Measurements from ENCODE around the gene CELF1.
"Not testable (repeated sequence)": the region's sequence is repeated elsewhere in the genome, so short reads cannot be mapped to it uniquely, and the experiment has no call there.

- not testable (repeated sequence) for TF ChIP-seq TFE3 (CRISPR knock-in tag; IDR thresholded peaks at IDR 0.05); POLR2AphosphoS5 (IDR thresholded peaks at IDR 0.05; ENCODE audit: low read depth, low read length); ESRRA (CRISPR knock-in tag; IDR thresholded peaks at IDR 0.05; ENCODE audit: low read depth); ZNF10 (CRISPR knock-in tag; IDR thresholded peaks at IDR 0.05; ENCODE audit: borderline replicate concordance, low read depth); BHLHE40 (IDR thresholded peaks at IDR 0.05; ENCODE audit: low read length); TFDP1 (CRISPR knock-in tag; IDR thresholded peaks at IDR 0.05; ENCODE audit: borderline replicate concordance); MNT (IDR thresholded peaks at IDR 0.05)
- TF ChIP-seq, protein P1, sequence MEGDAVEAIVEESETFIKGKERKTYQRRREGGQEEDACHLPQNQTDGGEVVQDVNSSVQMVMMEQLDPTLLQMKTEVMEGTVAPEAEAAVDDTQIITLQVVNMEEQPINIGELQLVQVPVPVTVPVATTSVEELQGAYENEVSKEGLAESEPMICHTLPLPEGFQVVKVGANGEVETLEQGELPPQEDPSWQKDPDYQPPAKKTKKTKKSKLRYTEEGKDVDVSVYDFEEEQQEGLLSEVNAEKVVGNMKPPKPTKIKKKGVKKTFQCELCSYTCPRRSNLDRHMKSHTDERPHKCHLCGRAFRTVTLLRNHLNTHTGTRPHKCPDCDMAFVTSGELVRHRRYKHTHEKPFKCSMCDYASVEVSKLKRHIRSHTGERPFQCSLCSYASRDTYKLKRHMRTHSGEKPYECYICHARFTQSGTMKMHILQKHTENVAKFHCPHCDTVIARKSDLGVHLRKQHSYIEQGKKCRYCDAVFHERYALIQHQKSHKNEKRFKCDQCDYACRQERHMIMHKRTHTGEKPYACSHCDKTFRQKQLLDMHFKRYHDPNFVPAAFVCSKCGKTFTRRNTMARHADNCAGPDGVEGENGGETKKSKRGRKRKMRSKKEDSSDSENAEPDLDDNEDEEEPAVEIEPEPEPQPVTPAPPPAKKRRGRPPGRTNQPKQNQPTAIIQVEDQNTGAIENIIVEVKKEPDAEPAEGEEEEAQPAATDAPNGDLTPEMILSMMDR (CRISPR knock-in tag; IDR thresholded peaks at IDR 0.05): not testable (repeated sequence)
These were observed 26.9 kb downstream of the CELF1 start for GRCh38 chr11:47526032-47526431.
